OCI-LY7 (cell line): ENCODE measurements around the gene MRPL49. TPM values are rescaled to one million over a fixed set of nuclear protein-coding genes. Genes with fewer than 3 reads are reported as not detected.

Experiments used
- BruUV-seq: library from RNA; stranded (reverse); fragments of 400-500 nt; replicated peaks from 2 replicates; lab custom pipeline; 2021; lab: Mats Ljungman, UMichigan
- CTCF ChIA-PET: fragments of 300-600 bp; sonication (Branson Sonifier 250); formaldehyde crosslinking; loops from one replicate; lab custom pipeline; 2022; ENCODE audit warnings: antibody characterized with exemption; ENCODE audit not compliant: unreplicated experiment; lab: Charles Lee
- POLR2A ChIA-PET: fragments of 300-600 bp; sonication (Branson Sonifier 250); formaldehyde crosslinking; loops from one replicate; lab custom pipeline; 2022; ENCODE audit warnings: antibody characterized with exemption; lab: Charles Lee
- DNase-seq: peaks from one replicate; pipeline ENCODE4 v3.0.0-alpha.2; 2015; ENCODE audit warnings: low spot score
- H2AFZ ChIP-seq: fragments of 200-600 bp; sonication (generic), shearing (Covaris generic); 2 replicates; pipeline ENCODE4 v1.6.1; 2014; ENCODE audit warnings: mild to moderate bottlenecking, antibody characterized with exemption, low read length, moderate library complexity
- H3K27ac ChIP-seq: fragments of 200-600 bp; sonication (generic); 2 replicates; pipeline ENCODE4 v1.5.1; 2014; ENCODE audit warnings: mixed run types, low read depth, mild to moderate bottlenecking, moderate library complexity, low read length, inconsistent platforms; ENCODE audit not compliant: poor library complexity, severe bottlenecking
- H3K36me3 ChIP-seq: fragments of 200-600 bp; sonication (generic); 2 replicates; pipeline ENCODE4 v1.6.1; 2014; ENCODE audit warnings: mild to moderate bottlenecking, antibody characterized with exemption, low read length, moderate library complexity, mixed read lengths; ENCODE audit not compliant: insufficient read depth
- H3K4me1 ChIP-seq: fragments of 200-600 bp; sonication (generic); 2 replicates; pipeline ENCODE4 v1.5.1; 2014; ENCODE audit warnings: mild to moderate bottlenecking, low read length; ENCODE audit not compliant: insufficient read depth, poor library complexity, severe bottlenecking
- H3K4me2 ChIP-seq: fragments of 200-600 bp; sonication (generic); 2 replicates; pipeline ENCODE4 v1.6.1; 2014; ENCODE audit warnings: mild to moderate bottlenecking, low read length
- H3K4me3 ChIP-seq: fragments of 200-600 bp; sonication (generic); 2 replicates; pipeline ENCODE4 v1.5.1; 2014; ENCODE audit warnings: mild to moderate bottlenecking, low read depth, low read length; ENCODE audit not compliant: poor library complexity, severe bottlenecking
- H3K79me2 ChIP-seq: fragments of 200-600 bp; sonication (generic); 2 replicates; pipeline ENCODE4 v1.6.1; 2016; ENCODE audit warnings: low read depth, mild to moderate bottlenecking, low read length, moderate library complexity, mixed read lengths; ENCODE audit not compliant: insufficient read depth
- H3K9me2 ChIP-seq: fragments of 200-600 bp; sonication (generic); 2 replicates; pipeline ENCODE4 v1.6.1; 2016; ENCODE audit warnings: mild to moderate bottlenecking, low read length, mixed read lengths; ENCODE audit not compliant: insufficient read depth
- H3K9me3 ChIP-seq: fragments of 200-600 bp; sonication (generic); 2 replicates; pipeline ENCODE4 v1.6.1; 2014; ENCODE audit warnings: mild to moderate bottlenecking, mixed run types, low read length, mixed read lengths
- H4K20me1 ChIP-seq: fragments of 200-600 bp; sonication (generic); 2 replicates; pipeline ENCODE4 v1.6.1; 2014; ENCODE audit warnings: mild to moderate bottlenecking, antibody characterized with exemption, low read length, moderate library complexity, mixed read lengths; ENCODE audit not compliant: insufficient read depth
- CTCF ChIP-seq: fragments of 200-600 bp; sonication (generic); conservative IDR thresholded peaks from 2 replicates; pipeline ENCODE4 v1.5.1; 2014; ENCODE audit warnings: mild to moderate bottlenecking, antibody characterized with exemption, low read length, moderate library complexity, mixed read lengths
- EZH2phosphoT487 ChIP-seq: fragments of 200-600 bp; sonication (generic); IDR thresholded peaks from 2 replicates; pipeline ENCODE4 v1.6.1; 2018; ENCODE audit warnings: low read depth, borderline replicate concordance, mild to moderate bottlenecking, mixed run types, antibody characterized with exemption, low read length, moderate library complexity, mixed read lengths
- intact Hi-C: fragments of 100-400 bp; cut with micrococcal nuclease; formaldehyde crosslinking; loops from one replicate; pipeline ENCODE4 v1.10.0; 2022; ENCODE audit not compliant: unreplicated experiment
- total RNA-seq, 2 experiments: library from RNA; depleted of rRNA in 1 of 2; stranded (reverse); fragments of >200 nt in 1 of 2; shearing (Covaris generic) in 1 of 2; gene quantifications; 2 replicates each; pipeline ENCODE4 v1.2.3, GENCODE V29; 2014 to 2022

MRPL49 gene
- total RNA-seq, 2 experiments from 2014 or later: 65.2 to 81.6 TPM

DNA sequence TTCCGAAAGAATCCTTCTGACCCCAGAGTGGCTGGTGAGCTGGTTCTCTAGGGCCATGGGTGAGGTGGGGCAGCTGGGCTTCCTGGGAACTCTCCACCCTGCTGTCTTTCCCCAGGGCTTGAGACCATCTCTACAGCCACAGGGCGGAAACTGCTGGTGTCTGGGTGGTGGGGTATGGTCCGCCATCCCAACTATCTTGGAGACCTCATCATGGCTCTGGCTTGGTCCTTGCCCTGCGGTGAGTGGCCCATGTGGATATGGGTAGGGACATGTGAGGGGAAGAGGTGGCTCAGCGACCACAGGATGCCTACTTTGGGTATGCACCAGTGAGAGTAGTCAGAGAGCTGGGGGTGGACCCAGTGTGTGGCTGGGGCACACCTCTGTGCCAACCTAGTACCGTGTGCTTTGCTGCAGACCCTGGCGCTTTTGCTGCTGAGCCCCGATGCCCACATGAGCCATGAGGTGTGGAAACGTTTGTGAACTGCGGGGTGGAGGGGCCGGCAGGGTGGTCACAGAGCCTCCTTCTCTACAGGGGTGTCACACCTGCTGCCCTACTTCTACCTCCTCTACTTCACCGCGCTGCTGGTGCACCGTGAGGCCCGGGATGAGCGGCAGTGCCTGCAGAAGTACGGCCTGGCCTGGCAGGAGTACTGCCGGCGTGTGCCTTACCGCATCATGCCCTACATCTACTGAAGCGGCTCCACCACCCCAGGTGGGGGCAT is 6.6 kb upstream of the MRPL49 start:
- H4K20me1 ChIP-seq: peaks cover 16% of the 10 kb centered on the region; the same call in 1 of the 2 replicates
- ChIA-PET CTCF (no interaction called here), POLR2A (interaction anchor here (1.0 to 1.5 kb wide), 2 partner anchors 15 to 16 kb away, joined by 4 to 6 read pairs; no protein-coding TSS in a partner anchor)
- peaks cover 32% of the 10 kb centered on the region for H3K79me2 ChIP-seq
- H3K9me3 ChIP-seq: no peaks in the 10 kb centered on the region
- intact Hi-C loops: loop anchor here (10.0 kb wide), 1 partner anchor 341 kb away; the partner anchor contains the start of gene SF1
- no peak overlapping the region for H2AFZ ChIP-seq
- H3K9me2 ChIP-seq: no peaks in the 10 kb centered on the region
- H3K4me3 ChIP-seq: peak overlapping the region; percentile 81
- H3K36me3 ChIP-seq: peaks cover 66% of the 10 kb centered on the region
- H3K27ac ChIP-seq: no peak overlapping the region
- H3K4me1 ChIP-seq: peaks cover 74% of the 10 kb centered on the region
- DNase-seq: no peak
- peak overlapping the region; percentile 80 for H3K4me2 ChIP-seq
- TF ChIP-seq EZH2phosphoT487 (no peak), CTCF (no peak)
- BruUV-seq: TSS peak; percentile 38

GRCh38 chr11:65116370-65117205 is 5.5 kb upstream of the MRPL49 start:
- no peaks in the 10 kb centered on the region for H3K9me3 ChIP-seq
- H3K9me2 ChIP-seq: no peaks in the 10 kb centered on the region
- ChIA-PET POLR2A (interaction anchor here (0.8 to 1.8 kb wide), 5 partner anchors 13 to 146 kb away, joined by 3 to 6 read pairs (median 4); no protein-coding TSS in a partner anchor), CTCF (no interaction called here)
- peak overlapping the region; percentile 80 for H3K4me2 ChIP-seq
- H4K20me1 ChIP-seq: peaks cover 17% of the 10 kb centered on the region; the same call in 1 of the 2 replicates
- intact Hi-C loops: loop anchor here (1.0 to 10.0 kb wide), 4 partner anchors 16 to 342 kb away; partner anchors contain the start of genes CDCA5, SF1 and ZFPL1
- no TSS peak for BruUV-seq
- peak overlapping the region; percentile 59 for H3K27ac ChIP-seq
- peaks cover 69% of the 10 kb centered on the region for H3K36me3 ChIP-seq
- DNase-seq: peak; percentile 55
- no peak overlapping the region for H2AFZ ChIP-seq
- H3K4me1 ChIP-seq: peaks cover 70% of the 10 kb centered on the region
- H3K4me3 ChIP-seq: peak overlapping the region; percentile 81
- TF ChIP-seq CTCF (no peak), EZH2phosphoT487 (no peak)
- peaks cover 43% of the 10 kb centered on the region for H3K79me2 ChIP-seq
